MCF 10A (cell line): ENCODE results near the gene NDRG3. TPM values are rescaled to one million over a fixed set of nuclear protein-coding genes. Genes with fewer than 3 reads are reported as not detected.

Experiments used
- BruUV-seq: library from RNA; stranded (reverse); fragments of 400-500 nt; replicated peaks from 2 replicates; lab custom pipeline; 2021; lab: Mats Ljungman, UMichigan
- CTCF ChIA-PET: fragments of 300-600 bp; sonication (Branson Sonifier 250); formaldehyde crosslinking; extraction: SDS; loops from one replicate; lab custom pipeline; 2021; ENCODE audit warnings: antibody characterized with exemption, inconsistent platforms; lab: Yijun Ruan, JAX
- POLR2A ChIA-PET: fragments of 300-600, 350-650 bp; sonication (Branson Sonifier 250); formaldehyde crosslinking; extraction: SDS; loops from one replicate; lab custom pipeline; 2020; ENCODE audit warnings: antibody characterized with exemption, inconsistent platforms; lab: Yijun Ruan, JAX
- DNase-seq: peaks from one replicate; pipeline ENCODE4 v3.0.0-alpha.2; 2018; ENCODE audit not compliant: unreplicated experiment
- H3K27ac Mint-ChIP-seq: one replicate; pipeline ENCODE4 v1.8.0; 2022; ENCODE audit warnings: mild to moderate bottlenecking, low read depth, mixed read lengths; ENCODE audit not compliant: unreplicated experiment
- H3K27me3 Mint-ChIP-seq: one replicate; pipeline ENCODE4 v1.8.0; 2022; ENCODE audit warnings: mixed read lengths; ENCODE audit not compliant: insufficient read depth, unreplicated experiment
- H3K36me3 Mint-ChIP-seq: one replicate; pipeline ENCODE4 v1.8.0; 2022; ENCODE audit warnings: mild to moderate bottlenecking, moderate library complexity, mixed read lengths; ENCODE audit not compliant: insufficient read depth, unreplicated experiment
- H3K4me1 Mint-ChIP-seq: one replicate; pipeline ENCODE4 v1.8.0; 2022; ENCODE audit warnings: mixed read lengths; ENCODE audit not compliant: insufficient read depth, unreplicated experiment
- H3K4me3 Mint-ChIP-seq: one replicate; pipeline ENCODE4 v1.8.0; 2022; ENCODE audit warnings: mild to moderate bottlenecking, moderate library complexity, mixed read lengths; ENCODE audit not compliant: unreplicated experiment
- H3K9me3 Mint-ChIP-seq: one replicate; pipeline ENCODE4 v1.8.0; 2022; ENCODE audit warnings: mixed read lengths; ENCODE audit not compliant: unreplicated experiment
- intact Hi-C: fragments of 100-400 bp; cut with micrococcal nuclease; formaldehyde crosslinking; loops from 2 replicates; pipeline ENCODE4 v1.14.1; 2022
- total RNA-seq: library from RNA; stranded (reverse); gene quantifications from 2 replicates; pipeline ENCODE4 v1.2.3, GENCODE V29; 2022
- TF ChIP-seq, protein P1 (sequence below): fragments of 200-600 bp; IDR thresholded peaks from one replicate; pipeline ENCODE4 v1.8.0; 2022; ENCODE audit warnings: antibody characterized with exemption, mild to moderate bottlenecking; ENCODE audit not compliant: unreplicated experiment

NDRG3 gene
- total RNA-seq, 1 experiment from 2014 or later, result 10.3 TPM

GRCh38 chr20:36768768-36769430, 23.0 kb upstream of the NDRG3 start:
- Mint-ChIP-seq H3K27me3 (no peaks in the 10 kb centered on the region), H3K9me3 (no peaks in the 10 kb centered on the region), H3K27ac (no peak overlapping the region), H3K36me3 (peaks cover 14% of the 10 kb centered on the region), H3K4me3 (no peak overlapping the region), H3K4me1 (peaks cover 8% of the 10 kb centered on the region)
- no TSS peak for BruUV-seq
- intact Hi-C loops, result no loop called here
- CTCF ChIA-PET, result interaction anchor here (0.5 to 7.5 kb wide), 13 partner anchors 14 to 533 kb away, joined by 3 to 46 read pairs (median 3); partner anchors contain the start of genes MROH8, NDRG3 and RPN2
- DNase-seq, result no peak
- TF ChIP-seq, protein P1, sequence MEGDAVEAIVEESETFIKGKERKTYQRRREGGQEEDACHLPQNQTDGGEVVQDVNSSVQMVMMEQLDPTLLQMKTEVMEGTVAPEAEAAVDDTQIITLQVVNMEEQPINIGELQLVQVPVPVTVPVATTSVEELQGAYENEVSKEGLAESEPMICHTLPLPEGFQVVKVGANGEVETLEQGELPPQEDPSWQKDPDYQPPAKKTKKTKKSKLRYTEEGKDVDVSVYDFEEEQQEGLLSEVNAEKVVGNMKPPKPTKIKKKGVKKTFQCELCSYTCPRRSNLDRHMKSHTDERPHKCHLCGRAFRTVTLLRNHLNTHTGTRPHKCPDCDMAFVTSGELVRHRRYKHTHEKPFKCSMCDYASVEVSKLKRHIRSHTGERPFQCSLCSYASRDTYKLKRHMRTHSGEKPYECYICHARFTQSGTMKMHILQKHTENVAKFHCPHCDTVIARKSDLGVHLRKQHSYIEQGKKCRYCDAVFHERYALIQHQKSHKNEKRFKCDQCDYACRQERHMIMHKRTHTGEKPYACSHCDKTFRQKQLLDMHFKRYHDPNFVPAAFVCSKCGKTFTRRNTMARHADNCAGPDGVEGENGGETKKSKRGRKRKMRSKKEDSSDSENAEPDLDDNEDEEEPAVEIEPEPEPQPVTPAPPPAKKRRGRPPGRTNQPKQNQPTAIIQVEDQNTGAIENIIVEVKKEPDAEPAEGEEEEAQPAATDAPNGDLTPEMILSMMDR, result no peak
- POLR2A ChIA-PET, result interaction anchor here (0.9 to 1.2 kb wide), 2 partner anchors 14 to 22 kb away, joined by 3 to 9 read pairs; no protein-coding TSS in a partner anchor

GRCh38 chr20:36761125-36761524, 15.2 kb upstream of the NDRG3 start:
- H3K27ac Mint-ChIP-seq, result no peak overlapping the region
- ChIA-PET CTCF (no interaction called here), POLR2A (interaction anchor here (0.6 kb wide), 1 partner anchor 458 kb away, joined by 3 read pairs; no protein-coding TSS in a partner anchor)
- BruUV-seq, result no TSS peak
- H3K9me3 Mint-ChIP-seq, result no peaks in the 10 kb centered on the region
- H3K27me3 Mint-ChIP-seq, result no peaks in the 10 kb centered on the region
- intact Hi-C loops, result no loop called here
- peaks cover 20% of the 10 kb centered on the region for H3K36me3 Mint-ChIP-seq
- no peaks in the 10 kb centered on the region for H3K4me1 Mint-ChIP-seq
- no peak overlapping the region for H3K4me3 Mint-ChIP-seq
- TF ChIP-seq, protein P1, result no peak
- DNase-seq, result no peak

GRCh38 chr20:36760647-36761046, 14.8 kb upstream of the NDRG3 start:
- Mint-ChIP-seq H3K36me3 (peaks cover 21% of the 10 kb centered on the region), H3K27ac (no peak overlapping the region), H3K4me3 (no peak overlapping the region), H3K9me3 (no peaks in the 10 kb centered on the region), H3K27me3 (no peaks in the 10 kb centered on the region), H3K4me1 (no peaks in the 10 kb centered on the region)
- no peak for DNase-seq
- intact Hi-C loops, result no loop called here
- POLR2A ChIA-PET, result interaction anchor here (0.6 kb wide), 1 partner anchor 458 kb away, joined by 3 read pairs; no protein-coding TSS in a partner anchor
- BruUV-seq, result no TSS peak
- CTCF ChIA-PET, result interaction anchor here (0.7 to 1.2 kb wide), 2 partner anchors 103 to 188 kb away, joined by 3 read pairs; a partner anchor contains a TSS
- TF ChIP-seq, protein P1, result no peak

- intact Hi-C loops, result no loop called here
- TF ChIP-seq, protein P1, result no peak
- POLR2A ChIA-PET, result interaction anchor here (1.3 kb wide), 2 partner anchors 12 kb away, joined by 4 read pairs; partner anchors contain the start of gene NDRG3
- CTCF ChIA-PET, result interaction anchor here (0.9 kb wide), 1 partner anchor 222 kb away, joined by 3 read pairs; no protein-coding TSS in a partner anchor
- Mint-ChIP-seq H3K36me3 (peaks cover 26% of the 10 kb centered on the region), H3K4me1 (no peaks in the 10 kb centered on the region), H3K27me3 (no peaks in the 10 kb centered on the region), H3K27ac (no peak overlapping the region), H3K9me3 (no peaks in the 10 kb centered on the region), H3K4me3 (no peak overlapping the region)
- DNase-seq, result no peak
- BruUV-seq, result no TSS peak
These were observed 12.4 kb upstream of the NDRG3 start for GRCh38 chr20:36758276-36758675.
